ENCODE results near the gene DNTTIP2. TPM values are rescaled to one million over a fixed set of nuclear protein-coding genes. Genes with fewer than 3 reads are reported as not detected.

DNTTIP2 gene
- total RNA-seq, 4 donors from 2014 or later, result 15.7 to 52.8 (median 37.4) TPM

DNA sequence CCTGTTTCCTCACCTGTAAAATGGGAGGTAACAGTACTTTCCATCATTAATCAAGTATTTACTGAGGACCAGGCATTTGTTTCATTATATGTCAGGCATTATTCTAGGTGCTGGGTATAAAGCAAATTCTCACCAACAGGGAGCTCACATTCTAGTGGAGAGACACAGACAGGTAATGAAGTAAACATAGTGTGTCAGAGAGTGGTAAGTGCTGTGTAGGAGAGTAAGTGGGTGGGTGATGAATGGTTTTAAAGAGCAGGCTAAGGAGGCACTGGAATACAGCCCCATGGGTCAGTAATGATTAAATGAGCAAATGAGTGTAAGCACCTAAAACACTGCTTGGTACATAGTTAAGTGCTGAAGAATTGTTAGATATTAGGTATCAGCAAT, 60.4 kb downstream of the DNTTIP2 start:
- no peak for DNase-seq
- Histone ChIP-seq H3K27ac (no peak overlapping the region), H3K4me3 (no peak overlapping the region), H3K4me1 (no peaks in the 10 kb centered on the region), H3K9me3 (no peaks in the 10 kb centered on the region), H3K27me3 (no peaks in the 10 kb centered on the region), H3K36me3 (no peaks in the 10 kb centered on the region)
- TF ChIP-seq, protein P1, sequence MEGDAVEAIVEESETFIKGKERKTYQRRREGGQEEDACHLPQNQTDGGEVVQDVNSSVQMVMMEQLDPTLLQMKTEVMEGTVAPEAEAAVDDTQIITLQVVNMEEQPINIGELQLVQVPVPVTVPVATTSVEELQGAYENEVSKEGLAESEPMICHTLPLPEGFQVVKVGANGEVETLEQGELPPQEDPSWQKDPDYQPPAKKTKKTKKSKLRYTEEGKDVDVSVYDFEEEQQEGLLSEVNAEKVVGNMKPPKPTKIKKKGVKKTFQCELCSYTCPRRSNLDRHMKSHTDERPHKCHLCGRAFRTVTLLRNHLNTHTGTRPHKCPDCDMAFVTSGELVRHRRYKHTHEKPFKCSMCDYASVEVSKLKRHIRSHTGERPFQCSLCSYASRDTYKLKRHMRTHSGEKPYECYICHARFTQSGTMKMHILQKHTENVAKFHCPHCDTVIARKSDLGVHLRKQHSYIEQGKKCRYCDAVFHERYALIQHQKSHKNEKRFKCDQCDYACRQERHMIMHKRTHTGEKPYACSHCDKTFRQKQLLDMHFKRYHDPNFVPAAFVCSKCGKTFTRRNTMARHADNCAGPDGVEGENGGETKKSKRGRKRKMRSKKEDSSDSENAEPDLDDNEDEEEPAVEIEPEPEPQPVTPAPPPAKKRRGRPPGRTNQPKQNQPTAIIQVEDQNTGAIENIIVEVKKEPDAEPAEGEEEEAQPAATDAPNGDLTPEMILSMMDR (IDR thresholded peaks at IDR 0.05), result no peak
- TF ChIP-seq POLR2A (IDR thresholded peaks at IDR 0.05), result no peak

DNA sequence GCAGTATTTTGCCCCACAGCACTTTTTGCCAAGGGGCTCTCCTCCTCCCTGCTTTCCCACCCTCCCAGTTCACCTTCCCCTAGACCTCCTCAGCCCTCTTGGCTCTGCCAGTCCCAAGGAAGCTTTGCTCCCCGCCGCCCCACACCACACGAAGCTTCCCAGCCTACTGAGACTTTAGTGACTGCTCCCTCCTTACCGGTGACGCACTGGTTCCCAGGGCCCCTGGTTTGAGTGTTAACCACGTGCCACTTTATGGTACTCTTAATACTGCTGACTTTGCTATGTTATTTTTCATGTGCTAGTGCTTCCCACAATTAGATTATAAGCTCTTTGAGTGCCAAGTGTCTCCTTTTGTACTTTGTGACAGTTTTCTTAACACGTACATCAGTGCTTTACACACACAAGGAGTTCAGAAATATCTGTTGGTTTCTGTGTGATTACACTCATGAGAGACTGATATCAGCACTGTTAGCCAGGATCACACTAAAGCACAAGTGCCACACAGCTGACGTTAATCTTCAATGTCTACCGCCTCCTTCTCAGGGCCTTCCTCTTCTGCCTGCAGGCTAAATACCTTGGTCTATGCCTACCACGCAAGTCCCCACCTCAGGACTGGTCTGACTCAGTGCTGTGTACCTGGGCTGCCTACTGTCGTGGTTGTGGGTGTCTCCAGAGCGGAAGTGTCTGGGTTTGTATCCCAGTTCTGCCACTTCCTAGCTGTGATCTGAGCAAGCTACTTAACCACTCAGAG, 61.0 kb downstream of the DNTTIP2 start:
- no peak overlapping the region for H3K4me3 ChIP-seq
- H3K27ac ChIP-seq, result peak overlapping the region in 1 of 4 donors; percentile 18
- TF ChIP-seq POLR2A (IDR thresholded peaks at IDR 0.05), result no peak
- TF ChIP-seq, protein P1 (IDR thresholded peaks at IDR 0.05), result no peak
- H3K9me3 ChIP-seq, result no peaks in the 10 kb centered on the region
- no peaks in the 10 kb centered on the region for H3K36me3 ChIP-seq
- H3K27me3 ChIP-seq, result no peaks in the 10 kb centered on the region
- no peaks in the 10 kb centered on the region for H3K4me1 ChIP-seq
- no peak for DNase-seq

DNA sequence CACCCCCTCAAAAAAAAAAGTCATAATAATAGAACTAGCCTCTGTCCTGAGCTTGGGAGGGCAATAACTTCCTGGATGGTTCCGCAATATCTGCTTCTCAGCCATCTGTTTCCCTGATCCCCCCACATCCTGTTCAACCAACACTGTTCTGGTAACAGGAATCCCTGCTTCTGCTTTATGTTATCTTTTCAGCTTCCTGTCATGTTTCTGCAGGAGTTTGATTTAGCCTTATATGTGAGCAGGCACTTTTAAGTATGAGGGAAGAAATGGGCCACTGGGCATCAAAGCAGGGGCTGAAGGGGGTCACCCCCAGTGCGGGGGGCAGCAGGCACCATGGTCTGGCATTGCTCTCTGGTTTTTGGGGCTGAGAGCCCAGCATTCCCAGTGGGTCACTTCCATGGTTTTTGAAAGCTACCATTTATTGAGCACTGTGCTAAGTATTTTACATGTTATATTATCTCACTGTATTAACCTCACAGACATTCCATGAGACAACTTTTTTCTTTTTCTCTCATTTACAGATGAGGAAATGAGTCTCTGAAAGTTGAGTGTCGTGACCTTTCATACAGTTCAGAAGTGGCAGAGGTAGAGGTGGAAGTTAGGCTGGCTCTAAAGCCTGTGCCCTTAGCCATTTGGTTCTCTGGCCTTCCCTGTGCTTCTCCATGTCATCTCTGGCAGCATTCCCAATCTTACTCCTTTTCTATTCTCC, 61.9 kb downstream of the DNTTIP2 start:
- Histone ChIP-seq H3K27ac (no peak overlapping the region), H3K4me1 (no peaks in the 10 kb centered on the region), H3K27me3 (no peaks in the 10 kb centered on the region), H3K4me3 (no peak overlapping the region), H3K9me3 (no peaks in the 10 kb centered on the region), H3K36me3 (no peaks in the 10 kb centered on the region)
- no peak for DNase-seq
- TF ChIP-seq POLR2A (IDR thresholded peaks at IDR 0.05), result no peak
- TF ChIP-seq, protein P1 (IDR thresholded peaks at IDR 0.05), result no peak

Small RNAs within 50 kb of the gene (small RNA-seq; reads per million reads assigned to genes)
- 0 reads per million in 2 donors for gene AL117351.2
- gene MIR760, result 0 reads per million in 2 donors

Other genes starting within 250 kb of the DNTTIP2 start
- gene BCAR3, start 197.4 kb downstream of the DNTTIP2 start, total RNA-seq, result 10 to 100 TPM; 17.3 to 72.7 (median 54.2) TPM
- 10 to 100 TPM; 14.0 to 56.2 (median 17.9) TPM for gene GCLM, start 30.2 kb upstream of the DNTTIP2 start, total RNA-seq
- 1 to 10 TPM; 2.1 to 7.5 (median 5.0) TPM for gene ABCA4, start 241.9 kb upstream of the DNTTIP2 start, total RNA-seq

Measured in Peyer's patch (tissue), 4 donors.